Measurements from ENCODE around the gene NLGN4X.
"Not testable (repeated sequence)": the region's sequence is repeated elsewhere in the genome, so short reads cannot be mapped to it uniquely, and the experiment has no call there.

NLGN4X gene

DNA sequence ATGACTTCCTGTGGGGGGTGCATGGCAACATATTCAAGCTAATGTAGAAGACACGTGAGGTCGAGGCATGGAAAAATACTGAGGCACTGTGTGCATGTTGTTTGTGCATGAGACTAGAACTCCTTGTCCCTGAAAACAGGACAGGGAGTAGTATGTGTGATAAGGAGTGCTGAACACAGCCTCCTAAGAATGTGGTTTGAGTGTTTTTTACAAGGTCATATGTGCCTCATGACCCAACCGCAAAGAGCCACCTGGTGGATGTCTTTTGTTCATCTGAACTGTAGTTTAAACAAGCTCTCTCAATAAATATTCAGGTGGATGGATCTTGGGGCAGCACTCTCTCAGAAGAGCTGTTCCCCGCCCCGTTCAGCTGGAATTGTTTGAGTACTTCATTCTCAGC, 226.6 kb downstream of the NLGN4X start:
- DNase-seq: no peak

DNA sequence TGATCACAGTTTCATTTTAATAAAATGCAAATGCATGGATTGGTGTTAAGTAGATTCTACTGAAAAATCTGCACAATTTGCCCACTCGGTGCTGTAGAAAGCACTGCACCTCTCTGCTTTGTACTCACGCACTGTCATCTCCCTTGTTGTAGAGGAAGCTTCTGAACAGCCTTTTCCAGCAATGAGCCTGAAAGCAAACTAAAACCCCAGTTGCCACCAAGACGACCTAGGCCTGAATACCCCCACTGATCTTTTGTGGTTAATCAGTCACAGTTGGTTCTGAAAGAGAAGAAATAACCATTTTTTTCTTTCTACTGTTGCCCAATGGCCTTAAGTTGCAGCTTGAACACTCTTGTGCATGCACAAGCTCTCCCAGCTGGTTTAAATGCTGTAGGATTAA, 229.8 kb downstream of the NLGN4X start:
- DNase-seq: no peak

DNA sequence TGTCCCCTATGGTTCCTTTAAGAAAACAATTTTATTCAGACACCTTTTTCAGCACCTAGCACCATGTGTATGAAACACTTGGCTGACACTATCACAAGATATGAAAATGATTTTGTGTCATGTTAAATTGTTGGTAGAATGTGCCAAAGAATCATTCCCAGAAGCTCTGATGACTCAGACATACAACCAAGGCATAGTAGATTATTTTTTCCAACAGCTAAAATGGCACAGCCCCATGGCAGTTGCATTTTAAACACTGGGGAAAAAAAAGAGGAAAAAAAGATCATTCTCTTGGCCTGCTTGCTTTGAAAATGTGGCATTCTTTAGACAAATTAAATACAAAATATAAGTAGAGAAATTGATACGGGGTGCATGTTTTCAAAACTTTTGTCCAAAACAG, 230.2 kb downstream of the NLGN4X start:
- no peak for DNase-seq

DNA sequence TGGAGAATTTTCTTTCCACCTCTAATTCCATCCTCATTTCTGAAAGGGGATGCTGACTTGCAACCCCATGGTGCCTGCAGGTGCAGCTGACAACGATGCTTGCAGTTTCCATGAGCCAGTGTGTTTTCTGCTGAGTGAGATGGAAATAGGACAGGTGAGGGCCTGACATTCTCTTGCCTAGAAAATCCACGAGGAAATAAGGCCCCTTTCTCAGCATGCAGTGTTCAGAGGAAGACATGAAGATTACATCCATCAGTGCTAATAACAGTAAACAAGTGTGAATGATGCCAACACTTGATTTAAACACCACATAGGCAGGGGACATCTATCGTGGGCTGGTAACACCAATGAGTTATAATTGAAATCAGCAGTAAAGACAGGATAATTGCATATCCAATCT, 237.3 kb downstream of the NLGN4X start:
- no peak for DNase-seq

DNA sequence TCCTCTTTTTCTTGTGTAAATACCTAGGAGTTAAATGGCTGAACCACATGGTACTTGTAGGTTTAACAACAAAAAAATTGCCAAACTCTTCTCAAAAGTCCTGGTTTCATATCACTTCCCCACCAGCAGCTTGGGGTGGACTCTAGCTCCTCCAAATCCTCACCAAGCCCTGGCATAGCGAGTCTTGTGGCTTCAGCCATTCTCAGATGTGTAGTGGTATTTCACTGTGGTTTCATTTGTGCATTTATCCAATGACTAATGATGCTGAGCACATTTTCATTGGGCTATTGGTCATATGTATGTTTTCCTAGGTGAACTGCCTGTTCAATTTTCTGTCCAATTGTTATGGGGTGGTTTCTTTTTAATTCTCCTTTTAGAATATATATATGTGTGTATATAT, 249.3 kb downstream of the NLGN4X start:
- DNase-seq: no peak

DNA sequence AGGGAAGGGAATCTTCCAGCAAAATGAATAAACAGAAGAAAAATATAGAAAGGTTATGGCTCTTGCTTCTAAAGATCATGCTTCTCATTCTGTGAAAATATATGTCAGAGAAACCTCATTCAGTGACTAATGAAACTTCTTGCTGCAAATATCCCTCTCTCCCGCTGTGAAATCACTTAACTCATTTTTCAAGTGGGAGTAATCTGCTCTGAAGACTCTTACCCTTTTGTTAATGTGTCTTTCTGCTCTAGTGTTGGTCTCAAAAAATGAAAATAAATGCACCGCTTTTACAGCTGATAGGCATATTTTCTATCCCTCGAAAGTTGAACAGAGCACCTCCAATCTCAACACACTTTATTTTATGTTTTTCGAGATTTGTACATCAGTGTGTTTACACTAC, 252.3 kb downstream of the NLGN4X start:
- DNase-seq: no peak

DNA sequence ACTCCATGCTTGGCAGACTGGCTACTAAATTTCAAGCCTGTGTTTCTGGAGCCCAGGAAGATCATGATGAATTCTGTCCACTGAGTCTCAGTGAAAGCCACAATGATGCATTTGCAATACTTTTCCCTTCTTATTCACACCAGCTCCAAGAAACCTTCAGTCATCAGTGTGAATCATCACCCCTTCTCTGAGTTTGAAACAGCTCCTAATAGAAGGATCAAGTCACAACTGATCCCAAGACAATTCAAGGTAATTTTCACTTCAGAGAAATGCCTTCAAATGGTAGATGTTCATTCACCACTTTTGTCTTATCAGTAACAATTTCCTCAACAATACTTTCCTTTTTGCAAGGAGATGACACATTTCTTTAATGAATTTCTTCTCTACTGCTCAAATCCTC, 257.4 kb downstream of the NLGN4X start:
- no peak for DNase-seq

DNA sequence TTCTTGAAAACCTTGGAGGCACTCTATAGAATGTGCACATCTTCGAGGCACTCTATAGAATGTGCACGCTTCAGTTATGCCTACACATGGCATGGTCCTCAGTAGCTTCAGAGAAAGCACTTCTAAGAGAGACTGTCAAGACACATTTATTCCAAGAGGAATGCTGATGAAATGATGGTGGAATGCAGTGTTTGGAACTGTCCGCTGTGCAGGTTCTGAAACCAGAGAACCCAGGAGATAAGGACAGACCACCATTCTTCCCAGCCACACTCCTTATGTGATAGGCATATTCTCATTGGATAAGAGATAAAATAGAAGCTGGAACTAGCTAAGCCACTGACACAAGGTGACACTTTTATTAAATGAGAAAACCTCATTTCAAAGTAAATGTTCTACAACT, 263.3 kb downstream of the NLGN4X start:
- no peak for DNase-seq

DNA sequence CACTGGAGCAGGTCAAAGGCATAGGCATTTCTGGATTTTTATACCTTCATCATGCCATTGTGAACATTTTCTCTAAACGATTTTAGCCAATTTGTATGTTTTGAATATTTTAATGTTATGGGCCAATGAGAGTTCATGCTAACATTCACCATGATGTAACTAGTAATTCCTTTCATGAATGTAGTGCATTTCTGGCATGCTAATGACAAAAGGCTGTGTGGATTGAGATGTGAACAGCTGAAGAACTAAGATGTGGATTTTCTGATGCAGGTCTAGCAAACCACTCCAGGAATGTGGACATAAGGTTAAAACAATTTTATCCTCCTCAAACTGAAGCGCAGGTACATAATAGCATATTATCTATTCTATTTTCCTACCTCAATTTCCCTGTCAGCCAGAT, 269.4 kb downstream of the NLGN4X start:
- DNase-seq: no peak

DNA sequence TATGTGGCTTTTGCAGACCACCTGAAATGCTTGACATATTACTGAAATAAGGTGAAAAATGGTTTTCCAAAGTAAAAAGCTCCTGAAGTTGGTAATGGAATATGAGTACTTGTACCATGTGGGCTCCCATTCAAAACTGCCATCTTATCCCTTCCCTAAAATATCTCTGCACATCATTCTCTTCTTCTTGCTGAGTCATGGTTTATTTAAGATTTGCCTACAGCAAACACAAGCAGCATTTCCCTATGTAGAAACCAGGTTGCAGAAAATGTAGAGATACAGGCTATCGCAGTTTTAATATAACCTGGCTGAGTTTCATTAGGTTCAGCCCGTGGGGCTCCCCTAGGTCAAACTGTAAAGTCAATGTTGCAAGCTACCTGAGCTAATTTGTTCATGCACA, 270.1 kb downstream of the NLGN4X start:
- DNase-seq: no peak

DNA sequence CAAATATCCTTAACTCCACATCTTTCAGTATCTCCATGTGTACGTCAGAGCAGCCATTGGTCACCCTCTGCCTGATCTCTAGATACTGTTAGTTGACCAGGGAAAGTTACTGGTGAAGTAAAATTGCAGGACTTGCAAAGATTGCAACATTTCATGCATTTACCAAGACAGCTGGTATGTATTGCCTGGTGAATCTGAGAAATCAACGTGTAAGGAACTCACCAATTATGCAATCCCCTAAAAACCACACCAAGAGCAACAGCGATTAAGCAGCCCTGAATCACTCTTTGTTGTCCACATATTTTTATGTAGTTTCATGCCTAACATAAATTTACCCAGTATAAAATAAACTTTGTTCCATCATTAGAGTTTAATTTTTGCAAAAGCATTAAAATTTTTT, 271.2 kb downstream of the NLGN4X start:
- DNase-seq: no peak

DNA sequence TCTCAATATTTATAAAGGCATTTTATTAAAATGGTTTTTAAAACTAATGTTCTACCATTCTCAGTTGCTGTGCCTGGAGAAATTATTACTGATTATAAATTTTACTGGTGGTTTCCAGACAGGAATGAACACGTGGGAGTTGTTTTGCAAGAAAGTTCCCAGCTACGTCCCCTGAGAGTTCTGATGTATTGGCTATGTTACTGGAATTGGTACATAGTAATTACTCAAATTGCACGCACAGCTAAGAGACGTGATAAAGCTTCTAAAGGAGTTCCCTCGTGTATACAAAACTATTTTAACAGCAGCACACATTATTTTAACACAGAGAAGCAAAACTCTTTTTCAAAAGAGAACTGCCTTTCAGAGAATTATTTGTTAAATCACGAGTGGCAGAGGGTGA, 292.2 kb downstream of the NLGN4X start:
- no peak for DNase-seq

DNA sequence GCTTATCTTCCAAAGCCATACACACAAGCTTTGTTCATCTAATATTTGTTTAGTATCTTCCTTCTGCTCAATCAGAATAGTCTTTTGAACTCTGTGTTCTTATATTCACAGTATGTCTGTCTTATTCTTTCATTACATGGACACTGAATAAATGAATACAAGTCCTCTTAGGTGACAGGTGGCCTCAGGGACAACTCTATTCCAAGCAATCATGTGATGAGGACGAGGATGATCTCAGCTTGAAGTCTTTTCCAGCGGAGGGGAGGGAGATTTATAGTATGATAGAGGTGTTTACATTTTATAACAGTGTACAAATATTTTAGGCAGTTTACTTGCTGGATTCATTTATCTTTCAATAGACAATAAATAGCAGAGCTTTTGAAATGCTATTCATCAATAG, 300.4 kb downstream of the NLGN4X start:
- DNase-seq: no peak

DNA sequence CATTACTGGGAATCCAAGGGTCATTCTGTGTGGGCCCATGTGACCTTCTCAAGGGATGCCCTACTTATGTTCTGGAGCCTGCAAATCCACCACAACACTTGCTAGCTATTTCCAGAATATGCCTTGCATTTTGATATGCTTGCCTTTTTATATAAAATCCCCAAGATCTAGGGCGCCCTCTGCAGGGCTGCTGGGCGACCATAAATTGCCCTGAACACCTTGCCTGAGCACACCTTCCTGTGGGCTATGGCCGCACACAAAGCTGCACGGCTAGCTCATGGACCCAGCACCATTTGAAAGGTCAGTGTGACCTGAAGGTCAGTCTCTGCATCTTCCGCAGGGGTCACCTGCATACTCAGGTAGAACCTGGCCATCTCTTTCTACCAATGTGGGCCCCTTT, 311.7 kb downstream of the NLGN4X start:
- peak; percentile 1 for DNase-seq

DNA sequence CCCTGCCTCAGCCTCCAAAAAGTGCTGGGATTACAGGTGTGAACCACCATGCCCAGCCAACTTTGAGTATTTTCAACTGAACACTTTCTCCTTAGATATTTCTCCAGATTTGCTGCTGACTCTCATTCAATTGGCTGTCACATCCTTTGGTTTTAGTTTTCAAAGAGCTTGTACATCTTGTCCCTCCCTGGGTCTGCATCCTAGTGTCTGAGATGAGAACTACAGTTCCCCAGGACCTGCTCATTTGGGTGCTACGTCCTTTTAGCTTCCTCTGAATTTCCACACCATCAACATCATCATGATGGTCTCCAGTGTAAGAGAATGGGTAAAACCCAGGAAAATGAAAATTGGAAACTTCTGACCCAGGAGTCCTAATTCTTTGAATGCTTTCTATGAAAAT, 312.9 kb downstream of the NLGN4X start:
- no peak for DNase-seq

DNA sequence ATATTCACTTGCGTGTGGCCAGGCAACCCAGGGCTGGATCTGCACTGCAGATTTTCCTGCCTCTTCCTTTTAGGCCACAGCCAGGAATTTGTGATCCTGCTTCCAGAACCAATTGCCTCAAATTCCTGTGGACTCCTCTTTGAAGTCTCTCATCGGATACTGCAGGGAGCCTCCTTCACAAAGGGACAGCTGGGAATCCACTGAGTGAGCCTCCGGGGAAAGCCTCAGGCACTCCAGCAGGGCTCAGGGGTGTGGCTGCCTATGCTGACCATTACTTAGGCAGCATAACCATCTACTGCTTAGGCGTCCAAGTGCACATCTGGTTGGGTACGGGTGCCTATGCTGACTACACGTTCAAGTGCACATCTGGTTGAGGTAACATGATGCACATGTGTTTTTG, 321.5 kb downstream of the NLGN4X start:
- DNase-seq: no peak

DNA sequence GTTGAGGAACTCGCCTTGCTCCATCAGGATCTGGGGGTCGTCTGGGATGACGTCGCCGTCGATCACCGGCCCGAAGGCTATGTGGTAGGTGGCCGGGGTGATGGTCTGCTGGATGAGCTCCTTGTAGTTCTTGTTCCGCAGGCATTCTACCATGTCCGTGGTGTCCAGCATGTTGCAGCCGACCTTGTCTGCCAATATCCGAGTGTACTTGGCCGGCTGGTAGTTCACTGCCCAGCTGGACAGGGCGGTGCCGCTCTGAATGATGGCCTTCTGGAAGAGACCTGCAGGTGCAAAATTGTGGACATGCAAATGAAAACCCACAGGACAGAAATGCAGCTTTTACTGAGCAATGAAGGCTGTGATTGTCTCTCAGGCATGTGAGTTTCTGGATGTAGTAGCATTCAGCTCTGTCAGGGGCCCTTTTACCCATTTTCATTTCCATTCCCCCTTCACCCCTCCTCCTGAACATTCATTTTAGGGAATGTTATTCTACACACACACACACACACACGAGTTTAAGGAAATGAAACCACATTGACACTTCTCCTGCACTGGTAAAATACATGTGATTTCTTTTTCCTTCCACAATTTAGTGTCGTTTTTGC, 325.0 kb downstream of the NLGN4X start:
- not testable (repeated sequence) for DNase-seq

DNA sequence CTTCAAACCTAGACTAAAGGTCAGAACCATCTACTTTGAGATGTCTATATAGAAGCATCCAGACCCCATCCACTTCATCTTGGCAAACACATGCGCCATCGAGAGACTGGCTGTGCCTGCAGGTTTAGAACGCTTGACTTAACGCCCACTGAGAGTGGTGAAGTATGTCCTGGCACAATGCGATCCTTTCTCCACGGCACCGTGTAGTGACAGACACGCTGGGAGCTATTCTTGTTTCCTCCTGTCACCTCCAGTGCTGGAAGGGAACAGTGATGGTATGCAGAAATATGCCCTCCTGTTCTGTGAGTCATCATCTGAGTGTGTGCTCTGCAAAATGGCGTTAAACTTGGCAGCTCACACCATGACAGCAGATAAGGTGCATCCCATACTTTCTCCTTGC, 330.2 kb downstream of the NLGN4X start:
- no peak for DNase-seq

DNA sequence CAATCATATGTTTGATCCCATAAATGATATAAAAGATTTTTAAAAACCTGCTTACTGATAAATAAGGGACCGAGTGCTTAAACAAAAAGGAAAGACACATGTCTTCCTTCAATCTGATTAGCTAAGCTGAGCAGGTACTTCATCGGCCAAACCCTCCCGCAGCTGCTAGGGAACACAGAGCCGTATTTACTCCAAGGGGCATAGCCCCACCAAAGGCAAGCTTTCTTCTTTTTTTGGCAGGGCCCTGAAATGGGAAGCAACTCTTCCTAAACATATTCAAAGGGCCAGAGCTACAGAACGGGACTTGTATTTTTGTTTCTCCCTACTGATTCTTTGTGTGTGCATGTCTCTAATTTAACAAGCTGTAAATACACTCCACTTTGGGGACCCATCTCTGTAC, 337.3 kb downstream of the NLGN4X start:
- no peak for DNase-seq

DNA sequence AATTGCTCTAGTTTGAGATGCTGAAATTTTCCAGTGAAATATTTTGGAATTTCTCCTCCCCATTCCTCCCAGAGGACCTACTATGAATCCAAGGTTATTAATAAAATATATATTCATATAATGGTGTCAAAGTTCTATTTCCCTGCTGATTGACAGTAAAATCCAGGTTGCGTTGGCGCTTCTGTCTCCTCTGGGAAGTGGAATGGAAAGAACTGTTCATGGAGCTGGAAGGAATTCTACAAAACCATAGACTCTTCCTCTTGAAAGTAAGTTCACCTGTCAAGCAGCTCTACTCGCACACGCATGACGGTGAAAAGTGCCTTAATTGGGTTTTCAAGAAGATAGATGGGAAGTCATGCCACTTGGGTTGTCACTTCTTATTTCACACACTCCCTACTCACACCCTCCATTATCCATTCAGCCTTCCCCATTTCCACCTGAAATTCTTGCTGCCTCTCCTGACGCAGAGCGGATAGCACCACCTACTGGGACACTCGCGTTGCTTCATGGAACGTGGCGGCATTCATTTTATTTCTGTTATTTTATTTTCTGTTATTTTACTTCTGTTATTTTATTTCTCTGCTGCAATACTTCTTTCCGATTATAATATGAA, 351.6 kb downstream of the NLGN4X start:
- peak; percentile 4 for DNase-seq

DNA sequence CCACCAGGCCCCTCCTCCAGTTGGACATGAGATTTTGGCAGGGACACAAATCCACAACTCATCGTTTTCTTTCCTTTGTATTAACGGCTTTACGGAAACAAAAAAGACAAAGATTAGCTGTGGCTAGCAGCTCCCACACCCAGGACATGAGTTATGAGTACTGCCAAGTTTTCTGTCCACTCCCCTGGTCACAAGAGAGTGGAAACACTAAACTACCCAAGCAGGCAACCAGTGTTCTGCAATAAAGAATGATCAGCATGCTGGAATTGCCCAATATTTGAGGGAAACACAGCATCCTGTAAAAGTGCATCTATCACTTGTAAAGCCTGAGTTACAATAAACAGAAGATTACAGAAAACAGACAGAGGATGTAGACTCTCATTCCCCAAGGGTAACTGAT, 358.4 kb downstream of the NLGN4X start:
- DNase-seq: no peak

DNA sequence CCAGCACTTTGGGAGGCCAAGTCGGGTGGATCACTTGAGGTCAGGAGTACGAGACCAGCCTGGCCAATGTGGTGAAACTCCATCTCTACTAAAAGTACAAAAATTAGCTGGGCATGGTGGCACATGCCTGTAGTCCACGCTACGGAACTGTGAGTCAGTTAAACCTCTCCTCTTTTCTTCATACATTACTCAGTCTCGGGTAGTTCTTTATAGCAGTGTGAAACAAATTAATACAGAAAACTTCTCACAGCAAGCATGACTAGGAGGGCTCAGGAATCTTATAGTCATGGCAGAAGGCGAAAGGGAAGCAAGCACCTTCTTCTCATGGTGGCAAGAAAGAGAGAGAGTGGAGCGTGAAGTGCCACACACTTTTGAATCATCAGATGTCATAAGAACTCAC, 358.9 kb downstream of the NLGN4X start:
- no peak for DNase-seq

DNA sequence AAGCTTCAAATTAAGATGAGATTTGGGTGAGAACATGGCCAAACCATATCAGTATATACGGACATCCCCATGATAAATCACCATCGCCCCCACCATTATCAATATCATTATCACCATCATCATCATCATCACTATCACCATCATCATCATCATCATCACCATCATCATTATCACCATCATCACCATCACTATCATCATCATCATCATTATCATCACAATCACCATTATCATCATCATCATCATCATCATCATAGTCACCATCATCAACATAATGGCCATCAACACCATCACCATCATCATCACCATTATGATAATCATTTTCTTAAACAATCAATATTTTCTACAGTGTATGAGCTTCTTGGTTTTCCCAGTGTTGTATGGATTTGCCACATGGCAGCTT, 360.9 kb downstream of the NLGN4X start:
- no peak for DNase-seq

DNA sequence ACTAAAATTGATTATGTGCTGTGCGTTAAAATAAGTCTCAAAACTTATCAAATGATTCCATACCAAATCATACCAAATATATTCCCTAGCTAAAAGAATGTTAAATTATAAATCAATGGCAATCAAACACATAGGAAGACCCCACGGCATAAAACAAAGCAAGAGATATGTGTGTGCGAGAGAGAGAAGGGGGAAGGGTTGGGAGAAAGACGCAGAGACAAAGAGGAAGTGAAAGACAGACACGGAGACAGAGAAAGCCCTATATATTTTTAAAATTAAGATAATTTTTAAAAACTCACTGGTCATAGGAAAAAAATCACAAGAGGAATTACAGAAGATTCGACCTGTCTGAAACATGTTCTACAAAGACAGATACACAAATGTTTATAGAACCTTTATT, 371.4 kb downstream of the NLGN4X start:
- no peak for DNase-seq

DNA sequence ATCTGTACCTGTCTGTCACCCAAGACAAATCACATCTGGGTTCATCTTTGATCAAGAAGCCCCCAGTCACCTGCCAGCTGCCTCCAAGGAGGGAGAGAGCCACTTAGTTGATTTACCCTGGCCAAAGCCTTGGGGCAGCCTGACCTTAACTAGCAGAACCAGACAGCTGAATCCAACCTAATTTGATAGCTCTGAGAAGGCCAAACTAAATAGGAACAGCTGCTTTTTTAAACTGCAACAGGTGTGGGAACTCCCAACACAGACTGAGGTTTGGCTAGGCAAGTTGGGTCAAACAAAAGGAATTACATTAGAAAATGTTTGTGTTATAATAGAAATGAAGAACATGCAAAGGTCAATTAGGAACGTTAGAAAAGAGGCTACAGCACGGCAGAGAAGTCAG, 375.7 kb downstream of the NLGN4X start:
- DNase-seq: no peak

DNA sequence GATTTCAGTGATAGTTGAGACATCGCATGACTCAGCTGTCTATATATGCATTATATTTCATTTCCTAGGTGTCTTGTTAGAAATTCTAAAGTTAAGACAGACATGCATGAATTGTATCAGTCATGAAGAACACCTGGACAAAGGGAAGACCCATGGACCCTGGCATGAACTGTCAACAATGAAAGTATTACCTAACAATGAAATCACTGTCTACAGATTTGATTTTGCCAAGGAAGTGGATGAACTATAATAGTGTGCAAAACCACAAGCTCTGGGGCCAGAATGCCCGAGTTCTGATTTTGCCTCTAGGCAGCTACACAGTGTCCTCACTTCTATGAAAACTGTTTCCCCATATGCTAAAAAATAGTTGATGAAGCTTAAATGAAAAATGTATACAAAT, 386.1 kb downstream of the NLGN4X start:
- no peak for DNase-seq

All from hematopoietic multipotent progenitor cell treated with erythropoietin and hydrocortisone succinate and interleukin-3 and kit ligand, for 8 days (in vitro differentiated cells).